Right lobe of liver (tissue), 6 donors: ENCODE measurements around the gene SAYSD1. TPM values are rescaled to one million over a fixed set of nuclear protein-coding genes. Genes with fewer than 3 reads are reported as not detected.

Experiments
- ATAC-seq, 4 donors: fragments of 200-7000 bp; cut with Tn5 transposase; one replicate each; pipeline ENCODE4 v1.9.1; 2020; ENCODE audit warnings: mild to moderate bottlenecking in 4 of 4, moderate library complexity in 4 of 4
- DNase-seq, 3 donors: peaks; one replicate each; pipeline ENCODE4 v3.0.0-alpha.2; 2020
- H3K27ac ChIP-seq, 3 donors: fragments of 200-600 bp; one replicate each; pipeline ENCODE4 v1.8.0; 2022
- H3K27me3 ChIP-seq, 2 donors: fragments of 200-600 bp; one replicate each; pipeline ENCODE4 v1.8.0; 2022
- H3K36me3 ChIP-seq, 4 donors: fragments of 200-600 bp; sonication (generic) in 1 of 4; one replicate each; pipeline versions ENCODE4 v1.5.1 to v1.8.0; 2017 to 2022; ENCODE audit warnings: control low read depth in 1 of 4
- H3K4me1 ChIP-seq, 4 donors: fragments of 200-600 bp; sonication (generic) in 1 of 4; one replicate each; pipeline versions ENCODE4 v1.5.1 to v1.8.0; 2017 to 2022; ENCODE audit warnings: control low read depth in 1 of 4
- H3K4me3 ChIP-seq, 3 donors: fragments of 200-600 bp; one replicate each; pipeline ENCODE4 v1.8.0; 2022
- H3K9me3 ChIP-seq, 4 donors: fragments of 200-600 bp; sonication (generic) in 1 of 4; one replicate each; pipeline versions ENCODE4 v1.5.1 to v1.8.0; 2017 to 2022; ENCODE audit warnings: control low read depth in 1 of 4
- POLR2A ChIP-seq: fragments of 450-650 bp; IDR thresholded peaks from one replicate; pipeline ENCODE4 v1.6.1; 2017; ENCODE audit warnings: antibody characterized with exemption, mild to moderate bottlenecking
- WGBS: methylation state at CpG from one replicate; pipeline ENCODE4 v1.1.6; 2018; ENCODE audit warnings: low coverage, low lambda C conversion rate; ENCODE audit not compliant: insufficient coverage; ENCODE audit errors: missing lambda C conversion rate; 5-methylcytosine and 5-hydroxymethylcytosine counted together
- intact Hi-C, 2 donors: fragments of 100-400 bp; cut with DNase I; formaldehyde crosslinking; loops; one replicate each; pipeline versions ENCODE4 v1.11.2 to v1.14.1; 2022
- total RNA-seq, 6 experiments: library from RNA; depleted of rRNA in 2 of 6; stranded (reverse); fragments of >200 nt in 2 of 6; fragmentation: NEBNext Ultra II Directional in 3 of 6; extraction: Animal tissue kit (Norgen Biotek cat#: 25700) in 3 of 6; gene quantifications; one replicate each; pipeline versions ENCODE4 v1.1.0 to v1.2.4, GENCODE V29; 2016 to 2023
- TF ChIP-seq, protein P1 (sequence below), 4 donors: fragments of 200-600 bp in 3 of 4; fragments of 450-650 bp in 1 of 4; IDR thresholded peaks; one replicate each; pipeline versions ENCODE4 v1.5.1 to v1.8.0; 2016 to 2022; ENCODE audit warnings: antibody characterized with exemption in 4 of 4, mild to moderate bottlenecking in 2 of 4
- donor health status: DM: no; HTN: yes; CAD: no.
- donor health status: DM: no; HTN: no; CAD: no.
- donor health status: DM: no; HTN: no; CAD: no.
- donor health status: DM: no; HTN: yes; CAD: no.
- donor health status: DM: no; HTN: yes; CAD: no.

SAYSD1 gene
- total RNA-seq, 6 experiments from 2014 or later, result 4.3 to 9.3 (median 7.0) TPM

DNA sequence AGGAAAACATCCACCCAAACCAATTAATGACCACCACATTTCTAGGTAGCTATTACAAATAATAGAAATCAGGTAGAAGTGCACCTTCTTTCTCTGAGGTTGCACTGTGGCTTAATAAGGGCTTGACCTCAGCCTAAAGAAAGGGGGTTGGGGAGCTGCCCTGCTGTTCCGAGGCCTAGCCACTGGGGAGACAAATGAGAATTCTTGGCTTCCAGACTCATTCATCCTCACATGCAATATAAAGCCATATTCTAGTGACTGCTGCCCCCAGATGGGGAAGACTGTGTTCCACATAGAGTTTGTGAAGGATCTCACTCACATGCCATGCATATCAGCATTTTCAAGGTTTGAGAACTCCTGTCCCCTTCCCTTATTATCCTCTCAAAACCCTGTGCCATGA, 22.9 kb downstream of the SAYSD1 start:
- ATAC-seq, result no peak
- WGBS, result 55% methylated on average over 1 of the region's 1 CpG

DNA sequence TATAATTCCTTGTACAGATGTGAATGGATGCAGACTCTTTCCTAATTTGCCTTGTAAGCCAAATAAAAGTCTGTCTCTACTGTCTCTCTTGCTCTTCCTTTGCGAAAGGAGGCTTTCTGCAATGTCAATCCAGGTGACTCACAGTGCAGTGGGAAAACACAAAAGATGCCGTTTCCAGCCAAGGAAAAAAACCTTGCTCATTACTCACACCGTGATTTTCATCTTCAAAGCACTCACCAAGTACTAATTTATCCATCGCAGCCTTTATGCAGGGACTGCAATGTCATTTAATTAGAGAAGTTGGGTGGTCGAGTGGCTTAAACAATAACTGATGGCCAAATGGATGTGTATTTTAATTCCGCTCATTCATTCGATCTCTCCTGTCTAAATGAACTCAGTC, 23.8 kb downstream of the SAYSD1 start:
- Histone ChIP-seq H3K27ac (no peak overlapping the region), H3K4me3 (no peak overlapping the region), H3K36me3 (no peaks in the 10 kb centered on the region), H3K9me3 (no peaks in the 10 kb centered on the region), H3K4me1 (peaks cover 0 to 28% (median 7%) of the 10 kb centered on the region in 4 donors), H3K27me3 (no peaks in the 10 kb centered on the region)
- TF ChIP-seq POLR2A, result no peak
- TF ChIP-seq, protein P1, sequence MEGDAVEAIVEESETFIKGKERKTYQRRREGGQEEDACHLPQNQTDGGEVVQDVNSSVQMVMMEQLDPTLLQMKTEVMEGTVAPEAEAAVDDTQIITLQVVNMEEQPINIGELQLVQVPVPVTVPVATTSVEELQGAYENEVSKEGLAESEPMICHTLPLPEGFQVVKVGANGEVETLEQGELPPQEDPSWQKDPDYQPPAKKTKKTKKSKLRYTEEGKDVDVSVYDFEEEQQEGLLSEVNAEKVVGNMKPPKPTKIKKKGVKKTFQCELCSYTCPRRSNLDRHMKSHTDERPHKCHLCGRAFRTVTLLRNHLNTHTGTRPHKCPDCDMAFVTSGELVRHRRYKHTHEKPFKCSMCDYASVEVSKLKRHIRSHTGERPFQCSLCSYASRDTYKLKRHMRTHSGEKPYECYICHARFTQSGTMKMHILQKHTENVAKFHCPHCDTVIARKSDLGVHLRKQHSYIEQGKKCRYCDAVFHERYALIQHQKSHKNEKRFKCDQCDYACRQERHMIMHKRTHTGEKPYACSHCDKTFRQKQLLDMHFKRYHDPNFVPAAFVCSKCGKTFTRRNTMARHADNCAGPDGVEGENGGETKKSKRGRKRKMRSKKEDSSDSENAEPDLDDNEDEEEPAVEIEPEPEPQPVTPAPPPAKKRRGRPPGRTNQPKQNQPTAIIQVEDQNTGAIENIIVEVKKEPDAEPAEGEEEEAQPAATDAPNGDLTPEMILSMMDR (IDR thresholded peaks at IDR 0.05), result no peak
- DNase-seq (no peak), ATAC-seq (no peak)
- intact Hi-C loops, result no loop called here
- 75% methylated on average over 7 of the region's 7 CpGs for WGBS

More for the DNA sequence above, 22.9 kb downstream of the SAYSD1 start:
- Histone ChIP-seq H3K36me3 (no peaks in the 10 kb centered on the region), H3K4me1 (peaks cover 0 to 28% (median 7%) of the 10 kb centered on the region in 4 donors), H3K4me3 (no peak overlapping the region), H3K27me3 (no peaks in the 10 kb centered on the region), H3K9me3 (no peaks in the 10 kb centered on the region), H3K27ac (no peak overlapping the region)
- no peak for DNase-seq
- TF ChIP-seq POLR2A, result no peak
- TF ChIP-seq, protein P1 (IDR thresholded peaks at IDR 0.05), result no peak
- intact Hi-C loops, result no loop called here

DNA sequence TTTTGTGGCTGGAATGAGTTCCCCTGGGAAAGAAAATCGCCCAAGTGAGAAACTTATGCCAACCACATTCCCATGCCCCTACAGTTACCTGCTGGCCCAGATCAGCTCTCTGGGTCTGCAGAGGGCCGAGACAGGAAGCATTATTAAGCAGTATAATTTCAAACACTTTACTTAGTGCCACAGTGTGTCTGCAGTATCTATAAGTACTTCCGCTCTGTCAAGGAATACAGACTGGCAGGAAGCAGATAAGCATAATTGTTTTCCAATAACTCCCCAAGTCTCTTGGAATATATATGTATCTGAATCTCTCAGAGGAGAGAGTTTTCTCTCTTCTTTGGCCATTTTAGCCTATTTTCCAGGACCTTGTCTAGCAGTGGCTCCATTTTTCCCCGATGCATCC, 24.9 kb downstream of the SAYSD1 start:
- DNase-seq (no peak), ATAC-seq (no peak)
- no peaks in the 10 kb centered on the region for H3K36me3 ChIP-seq
- no peak overlapping the region for H3K4me3 ChIP-seq
- intact Hi-C loops, result no loop called here
- H3K27ac ChIP-seq, result no peak overlapping the region
- H3K4me1 ChIP-seq, result peaks cover 0 to 18% (median 7%) of the 10 kb centered on the region in 4 donors
- no peaks in the 10 kb centered on the region for H3K27me3 ChIP-seq
- no peak for TF ChIP-seq POLR2A
- TF ChIP-seq, protein P1 (IDR thresholded peaks at IDR 0.05), result no peak
- H3K9me3 ChIP-seq, result no peaks in the 10 kb centered on the region
- WGBS, result 46% methylated on average over 4 of the region's 4 CpGs

DNA sequence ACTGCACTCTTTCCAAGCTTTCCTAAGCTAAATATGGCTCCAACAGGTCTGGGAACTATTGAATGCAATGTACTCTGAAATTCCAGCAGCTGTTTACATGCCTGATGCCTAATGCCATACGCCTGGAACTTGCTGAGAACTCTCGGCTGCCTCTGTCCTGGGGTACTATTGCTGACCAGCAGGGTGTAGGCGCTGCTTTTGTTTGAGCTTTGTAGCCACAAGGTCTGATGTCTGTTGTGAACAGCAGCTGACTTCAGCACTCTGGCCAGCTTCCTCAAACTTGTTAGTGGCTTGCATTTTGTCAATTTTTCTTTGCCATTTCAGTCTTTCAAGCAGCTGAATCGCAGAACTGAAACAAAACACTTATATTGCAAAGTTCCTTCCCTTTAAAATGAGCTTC, 26.7 kb downstream of the SAYSD1 start:
- no peaks in the 10 kb centered on the region for H3K27me3 ChIP-seq
- H3K4me3 ChIP-seq, result no peak overlapping the region
- peak; percentile 67 to 79 (median 70) for ATAC-seq
- peak in 1 of 3 donors; percentile 32 for DNase-seq
- peaks cover 0 to 8% (median 2%) of the 10 kb centered on the region in 4 donors for H3K4me1 ChIP-seq
- intact Hi-C loops, result no loop called here
- no peak overlapping the region for H3K27ac ChIP-seq
- no peaks in the 10 kb centered on the region for H3K36me3 ChIP-seq
- WGBS, result 6% methylated on average over 4 of the region's 4 CpGs
- no peaks in the 10 kb centered on the region for H3K9me3 ChIP-seq
- TF ChIP-seq, protein P1 (IDR thresholded peaks at IDR 0.05), result peak; percentile 21 to 34 (median 28)
- no peak for TF ChIP-seq POLR2A

DNA sequence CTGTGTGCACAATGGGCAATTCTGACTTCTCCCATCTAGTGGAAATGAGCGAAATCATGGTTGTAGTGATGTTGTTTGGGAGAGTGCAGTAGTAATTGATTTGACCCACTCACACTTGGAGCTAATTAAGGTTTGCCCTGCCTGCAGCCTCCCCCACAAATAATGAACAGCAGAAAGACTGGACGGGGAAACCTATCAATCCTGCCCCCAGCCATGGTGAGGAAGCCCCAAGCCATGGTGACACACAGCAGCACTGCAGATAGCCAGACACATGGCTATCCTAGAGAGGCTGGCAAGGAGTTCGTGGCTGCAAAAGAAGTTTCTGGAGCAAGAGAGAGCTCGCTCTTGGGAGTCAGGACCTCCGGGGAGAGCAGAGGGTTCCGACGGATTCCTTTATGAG, 27.8 kb downstream of the SAYSD1 start:
- H3K36me3 ChIP-seq, result no peaks in the 10 kb centered on the region
- DNase-seq (no peak), ATAC-seq (no peak)
- intact Hi-C loops, result no loop called here
- no peaks in the 10 kb centered on the region for H3K9me3 ChIP-seq
- no peaks in the 10 kb centered on the region for H3K4me1 ChIP-seq
- no peaks in the 10 kb centered on the region for H3K27me3 ChIP-seq
- 30% methylated on average over 2 of the region's 7 CpGs for WGBS
- TF ChIP-seq, protein P1 (IDR thresholded peaks at IDR 0.05), result no peak
- no peak for TF ChIP-seq POLR2A
- no peak overlapping the region for H3K4me3 ChIP-seq
- H3K27ac ChIP-seq, result no peak overlapping the region
